HepG2 (cell line): Measurements from ENCODE around the gene SEC11A. TPM values are rescaled to one million over a fixed set of nuclear protein-coding genes. Genes with fewer than 3 reads are reported as not detected.
A peak's percentile ranks its signal among the peaks of the same experiment; 100 is the strongest.

Source experiments
- AGO2 ChIP-seq: fragments of 200-400 bp; formaldehyde crosslinking; optimal IDR thresholded peaks from 2 replicates; pipeline ENCODE3; 2017; ENCODE audit warnings: mild to moderate bottlenecking, low read depth, low read length, moderate library complexity
- BCL6 ChIP-seq: IDR thresholded peaks from 2 replicates; pipeline ENCODE4 v1.6.1; 2016; ENCODE audit warnings: missing genetic modification reagents, missing compliant biosample characterization
- ETV5 ChIP-seq: IDR thresholded peaks from 2 replicates; pipeline ENCODE4 v1.6.1; 2018; ENCODE audit warnings: missing biosample characterization, missing genetic modification reagents, inconsistent platforms, borderline replicate concordance
- HES4 ChIP-seq: sonication (generic); formaldehyde crosslinking; IDR thresholded peaks from 2 replicates; pipeline ENCODE4 v1.9.0; 2021; ENCODE audit warnings: mild to moderate bottlenecking, missing genetic modification reagents, borderline replicate concordance
- KAT8 ChIP-seq: IDR thresholded peaks from 2 replicates; pipeline ENCODE4 v1.6.1; 2016; ENCODE audit warnings: missing genetic modification reagents, missing compliant biosample characterization
- PHB2 ChIP-seq: fragments of 450-650 bp; IDR thresholded peaks from 2 replicates; pipeline ENCODE4 v1.6.1; 2018; ENCODE audit not compliant: partially characterized antibody
- SIX4 ChIP-seq: sonication (generic); formaldehyde crosslinking; IDR thresholded peaks from 2 replicates; pipeline ENCODE4 v1.4.0; 2020; ENCODE audit warnings: missing genetic modification reagents
- SPEN ChIP-seq: sonication (generic); formaldehyde crosslinking; IDR thresholded peaks from 2 replicates; pipeline ENCODE4 v1.5.1; 2020; ENCODE audit warnings: low read depth, mild to moderate bottlenecking, missing genetic modification reagents
- SRY ChIP-seq: sonication (generic); formaldehyde crosslinking; IDR thresholded peaks from 2 replicates; pipeline ENCODE4 v1.8.0; 2022; ENCODE audit warnings: mild to moderate bottlenecking, missing genetic modification reagents
- ZBTB7B ChIP-seq: sonication (generic); formaldehyde crosslinking; IDR thresholded peaks from 2 replicates; pipeline ENCODE4 v1.4.0; 2020; ENCODE audit warnings: missing genetic modification reagents
- ZNF180 ChIP-seq: sonication (generic); formaldehyde crosslinking; IDR thresholded peaks from 2 replicates; pipeline ENCODE4 v1.4.0; 2020; ENCODE audit warnings: low read depth, missing genetic modification reagents, borderline replicate concordance
- ZNF703 ChIP-seq: sonication (generic); formaldehyde crosslinking; IDR thresholded peaks from 2 replicates; pipeline ENCODE4 v1.5.1; 2020; ENCODE audit warnings: missing genetic modification reagents, mild to moderate bottlenecking, moderate library complexity, borderline replicate concordance
- ZNF761 ChIP-seq: sonication (generic); formaldehyde crosslinking; conservative IDR thresholded peaks from 2 replicates; pipeline ENCODE4 v1.4.0; 2020; ENCODE audit warnings: mild to moderate bottlenecking, missing genetic modification reagents
- ZNF776 ChIP-seq: sonication (generic); formaldehyde crosslinking; IDR thresholded peaks from 2 replicates; pipeline ENCODE4 v1.4.0; 2020; ENCODE audit warnings: mild to moderate bottlenecking, missing genetic modification reagents
- ZNF780A ChIP-seq: sonication (generic); formaldehyde crosslinking; IDR thresholded peaks from 2 replicates; pipeline ENCODE4 v1.8.0; 2022; ENCODE audit warnings: mild to moderate bottlenecking, missing genetic modification reagents, moderate library complexity
- polyA plus RNA-seq, 8 experiments: library from polyadenylated mRNA; depleted of rRNA in 3 of 8; stranded (reverse) in 7 of 8; unstranded in 1 of 8; fragments of >200 nt; fragmentation: Illumina TruSeq in 4 of 8; extraction: Trizol in 4 of 8; gene quantifications; 2 replicates each; pipeline versions ENCODE4 v1.2.1 to v1.2.3, GENCODE V29; 2011 to 2016; ENCODE audit warnings: low read depth in 4 of 8, missing spikeins in 1 of 8, mixed read lengths in 1 of 8; ENCODE audit not compliant: insufficient read depth in 1 of 8
- total RNA-seq, 5 experiments: library from RNA; depleted of rRNA; stranded (reverse); fragments of >200 nt; fragmentation: Illumina TruSeq; extraction: Trizol; gene quantifications; 2 replicates each; pipeline ENCODE4 v1.2.3, GENCODE V29; 2016; ENCODE audit warnings: low read depth in 1 of 5
- TF ChIP-seq, protein P1 (sequence below): IDR thresholded peaks from 2 replicates; pipeline ENCODE4 v1.6.1; 2016; ENCODE audit warnings: mild to moderate bottlenecking, missing biosample characterization, missing genetic modification reagents
- TF ChIP-seq, protein P2 (sequence below): sonication (generic); formaldehyde crosslinking; IDR thresholded peaks from 2 replicates; pipeline ENCODE4 v1.5.0; 2020; ENCODE audit warnings: mild to moderate bottlenecking, missing genetic modification reagents
- TF ChIP-seq, protein P3 (sequence below), 2 experiments: sonication (generic) in 1 of 2; formaldehyde crosslinking in 1 of 2; IDR thresholded peaks; 2 replicates each; pipeline versions ENCODE4 v1.4.0 to v1.6.1; 2016 to 2020; ENCODE audit warnings: borderline replicate concordance in 1 of 2, low read depth in 1 of 2, mild to moderate bottlenecking in 1 of 2, missing genetic modification reagents in 1 of 2
- TF ChIP-seq, protein P4 (sequence below): sonication (generic); formaldehyde crosslinking; IDR thresholded peaks from 2 replicates; pipeline ENCODE4 v1.9.0; 2022; ENCODE audit warnings: missing genetic modification reagents, mild to moderate bottlenecking, borderline replicate concordance

Gene SEC11A
- total and polyA plus RNA-seq, 2 of the 13 experiments (the other 11 are each of a cell fraction or from before 2014, with no cell fraction given), result 141 to 230 TPM

DNA sequence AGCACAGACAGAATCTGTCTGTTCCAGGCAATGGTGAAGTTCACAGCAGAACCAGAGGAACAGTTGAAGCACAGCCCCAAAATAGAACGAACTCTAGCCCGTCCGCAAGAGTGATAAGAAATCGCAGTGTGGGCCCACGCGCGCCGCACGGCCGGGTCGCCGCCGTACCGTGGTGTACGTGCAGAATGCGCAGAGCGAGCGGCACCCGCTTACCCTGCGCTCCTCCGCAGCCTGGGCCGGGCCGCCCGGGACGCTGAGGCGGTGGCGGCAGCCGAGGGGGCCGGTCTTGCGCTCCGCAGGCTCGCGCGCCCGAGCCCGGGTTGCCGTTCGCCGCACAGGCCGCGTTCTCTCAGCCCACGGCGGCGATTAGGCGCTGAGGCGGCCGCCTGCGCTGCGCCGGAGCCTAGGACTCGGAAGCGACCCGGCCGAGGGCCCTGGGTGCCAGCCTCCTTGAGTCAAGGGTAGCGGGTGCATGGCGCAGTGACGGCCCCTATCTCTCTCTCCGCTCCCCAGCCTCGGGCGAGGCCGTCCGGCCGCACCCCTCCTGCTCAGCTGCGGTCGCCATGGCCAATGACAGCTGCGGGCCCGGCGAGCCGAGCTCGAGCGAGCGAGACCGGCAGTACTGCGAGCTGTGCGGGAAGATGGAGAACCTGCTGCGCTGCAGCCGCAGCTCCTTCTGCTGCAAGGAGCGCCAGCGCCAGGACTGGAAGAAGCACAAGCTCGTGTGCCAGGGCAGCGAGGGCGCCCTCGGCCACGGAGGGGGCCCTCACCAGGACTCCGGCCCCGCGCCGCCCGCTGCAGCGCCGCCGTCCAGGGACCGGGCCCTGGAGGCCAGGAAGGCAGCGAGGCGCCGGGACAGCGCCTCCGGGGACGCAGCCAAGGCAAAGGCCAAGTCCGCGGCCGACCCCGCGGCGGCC is 82.4 kb downstream of the SEC11A start (continued):
- TF ChIP-seq AGO2 (peak; percentile 76), BCL6 (CRISPR knock-in tag) (peak; percentile 98), PHB2 (no peak), ETV5 (no peak), ZNF776 (0 out of 2 replicates have a peak, but pooled peaks have one; percentile 37), ZNF703 (CRISPR knock-in tag) (no peak), ZBTB7B (CRISPR knock-in tag) (0 out of 2 replicates have a peak, but pooled peaks have one; percentile 44), SRY (CRISPR knock-in tag) (peak; percentile 53; the same call in 1 of the 2 replicates), ZNF761 (CRISPR knock-in tag) (0 out of 2 replicates have a peak, but pooled peaks have one; percentile 51), HES4 (CRISPR knock-in tag) (peak; percentile 79; the same call in 1 of the 2 replicates), ZNF780A (CRISPR knock-in tag) (peak; percentile 89), SIX4 (CRISPR knock-in tag) (no peak), KAT8 (CRISPR knock-in tag) (0 out of 2 replicates have a peak, but pooled peaks have one; percentile 41), SPEN (CRISPR knock-in tag) (0 out of 2 replicates have a peak, but pooled peaks have one; percentile 33), ZNF180 (CRISPR knock-in tag) (no peak)
- TF ChIP-seq, protein P1, sequence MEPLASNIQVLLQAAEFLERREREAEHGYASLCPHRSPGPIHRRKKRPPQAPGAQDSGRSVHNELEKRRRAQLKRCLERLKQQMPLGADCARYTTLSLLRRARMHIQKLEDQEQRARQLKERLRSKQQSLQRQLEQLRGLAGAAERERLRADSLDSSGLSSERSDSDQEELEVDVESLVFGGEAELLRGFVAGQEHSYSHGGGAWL (CRISPR knock-in tag), result peak; percentile 52; the same call in 1 of the 2 replicates
- TF ChIP-seq, protein P2, sequence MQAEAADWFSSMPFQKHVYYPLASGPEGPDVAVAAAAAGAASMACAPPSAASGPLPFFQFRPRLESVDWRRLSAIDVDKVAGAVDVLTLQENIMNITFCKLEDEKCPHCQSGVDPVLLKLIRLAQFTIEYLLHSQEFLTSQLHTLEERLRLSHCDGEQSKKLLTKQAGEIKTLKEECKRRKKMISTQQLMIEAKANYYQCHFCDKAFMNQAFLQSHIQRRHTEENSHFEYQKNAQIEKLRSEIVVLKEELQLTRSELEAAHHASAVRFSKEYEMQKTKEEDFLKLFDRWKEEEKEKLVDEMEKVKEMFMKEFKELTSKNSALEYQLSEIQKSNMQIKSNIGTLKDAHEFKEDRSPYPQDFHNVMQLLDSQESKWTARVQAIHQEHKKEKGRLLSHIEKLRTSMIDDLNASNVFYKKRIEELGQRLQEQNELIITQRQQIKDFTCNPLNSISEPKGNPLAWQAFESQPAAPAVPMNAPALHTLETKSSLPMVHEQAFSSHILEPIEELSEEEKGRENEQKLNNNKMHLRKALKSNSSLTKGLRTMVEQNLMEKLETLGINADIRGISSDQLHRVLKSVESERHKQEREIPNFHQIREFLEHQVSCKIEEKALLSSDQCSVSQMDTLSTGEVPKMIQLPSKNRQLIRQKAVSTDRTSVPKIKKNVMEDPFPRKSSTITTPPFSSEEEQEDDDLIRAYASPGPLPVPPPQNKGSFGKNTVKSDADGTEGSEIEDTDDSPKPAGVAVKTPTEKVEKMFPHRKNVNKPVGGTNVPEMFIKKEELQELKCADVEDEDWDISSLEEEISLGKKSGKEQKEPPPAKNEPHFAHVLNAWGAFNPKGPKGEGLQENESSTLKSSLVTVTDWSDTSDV (CRISPR knock-in tag), result no peak
- TF ChIP-seq, protein P3, sequence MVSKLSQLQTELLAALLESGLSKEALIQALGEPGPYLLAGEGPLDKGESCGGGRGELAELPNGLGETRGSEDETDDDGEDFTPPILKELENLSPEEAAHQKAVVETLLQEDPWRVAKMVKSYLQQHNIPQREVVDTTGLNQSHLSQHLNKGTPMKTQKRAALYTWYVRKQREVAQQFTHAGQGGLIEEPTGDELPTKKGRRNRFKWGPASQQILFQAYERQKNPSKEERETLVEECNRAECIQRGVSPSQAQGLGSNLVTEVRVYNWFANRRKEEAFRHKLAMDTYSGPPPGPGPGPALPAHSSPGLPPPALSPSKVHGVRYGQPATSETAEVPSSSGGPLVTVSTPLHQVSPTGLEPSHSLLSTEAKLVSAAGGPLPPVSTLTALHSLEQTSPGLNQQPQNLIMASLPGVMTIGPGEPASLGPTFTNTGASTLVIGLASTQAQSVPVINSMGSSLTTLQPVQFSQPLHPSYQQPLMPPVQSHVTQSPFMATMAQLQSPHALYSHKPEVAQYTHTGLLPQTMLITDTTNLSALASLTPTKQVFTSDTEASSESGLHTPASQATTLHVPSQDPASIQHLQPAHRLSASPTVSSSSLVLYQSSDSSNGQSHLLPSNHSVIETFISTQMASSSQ (IDR thresholded peaks at IDR 0.05; ENCODE audit: low read depth), result no peak
- TF ChIP-seq, protein P3 (CRISPR knock-in tag; IDR thresholded peaks at IDR 0.05; ENCODE audit: borderline replicate concordance), result 0 out of 2 replicates have a peak, but pooled peaks have one; percentile 31
- TF ChIP-seq, protein P4, sequence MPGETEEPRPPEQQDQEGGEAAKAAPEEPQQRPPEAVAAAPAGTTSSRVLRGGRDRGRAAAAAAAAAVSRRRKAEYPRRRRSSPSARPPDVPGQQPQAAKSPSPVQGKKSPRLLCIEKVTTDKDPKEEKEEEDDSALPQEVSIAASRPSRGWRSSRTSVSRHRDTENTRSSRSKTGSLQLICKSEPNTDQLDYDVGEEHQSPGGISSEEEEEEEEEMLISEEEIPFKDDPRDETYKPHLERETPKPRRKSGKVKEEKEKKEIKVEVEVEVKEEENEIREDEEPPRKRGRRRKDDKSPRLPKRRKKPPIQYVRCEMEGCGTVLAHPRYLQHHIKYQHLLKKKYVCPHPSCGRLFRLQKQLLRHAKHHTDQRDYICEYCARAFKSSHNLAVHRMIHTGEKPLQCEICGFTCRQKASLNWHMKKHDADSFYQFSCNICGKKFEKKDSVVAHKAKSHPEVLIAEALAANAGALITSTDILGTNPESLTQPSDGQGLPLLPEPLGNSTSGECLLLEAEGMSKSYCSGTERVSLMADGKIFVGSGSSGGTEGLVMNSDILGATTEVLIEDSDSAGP (CRISPR knock-in tag), result peak; percentile 70; the same call in 1 of the 2 replicates
